Myocyte (in vitro differentiated cells): ENCODE data around the gene TRIM43B. TPM values are rescaled to one million over a fixed set of nuclear protein-coding genes. Genes with fewer than 3 reads are reported as not detected.
"Not testable (repeated sequence)": the region's sequence is repeated elsewhere in the genome, so short reads cannot be mapped to it uniquely, and the experiment has no call there.

Experiments used
- DNase-seq: peaks from one replicate; pipeline ENCODE4 v3.0.0-alpha.2; 2012; ENCODE audit warnings: low read depth
- total RNA-seq: library from RNA; depleted of rRNA; stranded (reverse); fragments of >200 nt; gene quantifications from 2 replicates; pipeline ENCODE4 v1.2.3, GENCODE V29; 2014

TRIM43B gene
- total RNA-seq, 1 donor from 2014 or later: not detected

- peak; percentile 64 for DNase-seq
These were observed 50.0 kb downstream of the TRIM43B start for GRCh38 chr2:95434507-95435076.

DNA sequence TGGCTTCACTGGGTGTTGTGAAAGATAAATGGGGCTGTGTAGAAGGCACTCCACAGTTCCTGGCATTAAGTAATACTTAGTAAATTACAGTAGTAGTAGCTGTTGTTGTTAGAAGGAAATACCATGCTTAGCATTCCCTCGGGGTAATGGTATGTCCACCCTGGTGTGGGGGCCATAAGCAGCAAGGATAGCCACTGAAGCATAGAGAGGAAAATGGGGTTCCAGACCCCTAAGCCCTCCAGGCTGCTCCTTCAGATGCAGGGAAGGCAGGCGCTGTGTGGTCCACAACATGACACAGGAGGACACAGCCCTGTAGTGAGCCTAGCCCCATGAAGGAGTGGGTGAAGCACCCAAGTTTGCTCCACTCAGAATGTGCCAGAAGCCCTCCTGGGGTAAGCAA, 50.6 kb downstream of the TRIM43B start:
- not testable (repeated sequence) for DNase-seq

- DNase-seq: not testable (repeated sequence)
These were observed 51.2 kb downstream of the TRIM43B start for GRCh38 chr2:95433373-95433772.

- DNase-seq: not testable (repeated sequence)
These were observed 54.6 kb downstream of the TRIM43B start for GRCh38 chr2:95429748-95430467.

DNA sequence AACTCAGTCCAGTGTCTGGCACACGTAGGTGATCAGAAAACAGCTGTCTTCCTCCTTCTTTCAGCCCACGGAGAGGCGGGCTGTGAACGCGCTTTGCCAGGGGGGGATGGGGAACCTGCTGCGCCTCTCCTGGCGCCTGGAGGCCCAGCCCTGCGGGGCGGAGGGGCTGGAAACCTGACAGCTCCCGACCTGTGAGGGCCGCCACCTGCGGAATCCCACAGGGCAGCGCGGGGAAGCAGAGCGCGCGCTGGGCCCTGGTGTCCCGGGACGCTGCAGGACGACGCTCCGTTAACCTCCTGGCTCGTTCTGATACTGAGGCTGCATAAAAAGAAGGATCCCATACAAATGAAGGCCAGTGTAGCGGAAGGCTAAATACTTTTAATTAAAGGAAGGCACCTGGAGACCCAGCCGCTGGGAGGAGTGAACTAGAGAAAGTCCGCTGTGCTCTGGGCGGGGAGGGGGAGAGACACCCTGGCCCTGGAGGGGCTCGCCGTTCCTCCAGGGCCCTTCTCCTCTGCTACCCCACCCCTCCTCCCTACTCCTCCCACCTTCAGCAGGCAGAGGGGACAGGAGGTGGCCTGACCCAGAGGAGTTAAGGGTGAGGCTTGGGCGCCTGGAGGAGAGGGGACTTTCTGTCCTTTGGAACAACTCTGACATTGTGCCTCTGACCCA, 57.2 kb downstream of the TRIM43B start:
- DNase-seq: not testable (repeated sequence)

Other genes starting within 250 kb of the TRIM43B start
- 0.64 and 0.83 TPM in 2 replicates for gene PROM2, start 210.3 kb downstream of the TRIM43B start, total RNA-seq
- gene KCNIP3, start 187.4 kb downstream of the TRIM43B start, total RNA-seq: 4.9 and 12.5 TPM in 2 replicates
- 35.1 and 37.6 TPM in 2 replicates for gene FAHD2A, start 82.0 kb downstream of the TRIM43B start, total RNA-seq
- gene TRIM43, start 107.2 kb upstream of the TRIM43B start, total RNA-seq: not detected in 2 replicates